Activated T-helper 17 cell treated with anti-CD3 and anti-CD28 coated beads, Interleukin-2, amount 50 U/mL, for 72 hours (primary cell): Measurements from ENCODE around the gene COL5A1. TPM values are rescaled to one million over a fixed set of nuclear protein-coding genes. Genes with fewer than 3 reads are reported as not detected.

Experiments used
- ATAC-seq: fragments of 150-1000 bp; cut with Tn5 transposase; replicated peaks from 2 replicates; pipeline ENCODE4 v1.10.0; 2021; ENCODE audit warnings: mild to moderate bottlenecking, moderate library complexity
- H3K27ac Mint-ChIP-seq: one replicate; pipeline ENCODE4 v1.8.0; 2022; ENCODE audit warnings: mixed read lengths
- H3K27me3 Mint-ChIP-seq: one replicate; pipeline ENCODE4 v1.8.0; 2022; ENCODE audit warnings: mixed read lengths
- H3K36me3 Mint-ChIP-seq: one replicate; pipeline ENCODE4 v1.8.0; 2022; ENCODE audit warnings: low read depth, mild to moderate bottlenecking, mixed read lengths
- H3K4me1 Mint-ChIP-seq: one replicate; pipeline ENCODE4 v1.8.0; 2022; ENCODE audit warnings: mixed read lengths
- H3K4me3 Mint-ChIP-seq: one replicate; pipeline ENCODE4 v1.8.0; 2022; ENCODE audit warnings: mild to moderate bottlenecking, mixed read lengths
- H3K9me3 Mint-ChIP-seq: one replicate; pipeline ENCODE4 v1.8.0; 2022; ENCODE audit warnings: mixed read lengths
- total RNA-seq, 2 donors: library from RNA; stranded (reverse); gene quantifications; one replicate each; pipeline ENCODE4 v1.2.3, GENCODE V29; 2022

COL5A1 gene
- total RNA-seq, 2 donors from 2014 or later, result 0.50 to 1.3 TPM

DNA sequence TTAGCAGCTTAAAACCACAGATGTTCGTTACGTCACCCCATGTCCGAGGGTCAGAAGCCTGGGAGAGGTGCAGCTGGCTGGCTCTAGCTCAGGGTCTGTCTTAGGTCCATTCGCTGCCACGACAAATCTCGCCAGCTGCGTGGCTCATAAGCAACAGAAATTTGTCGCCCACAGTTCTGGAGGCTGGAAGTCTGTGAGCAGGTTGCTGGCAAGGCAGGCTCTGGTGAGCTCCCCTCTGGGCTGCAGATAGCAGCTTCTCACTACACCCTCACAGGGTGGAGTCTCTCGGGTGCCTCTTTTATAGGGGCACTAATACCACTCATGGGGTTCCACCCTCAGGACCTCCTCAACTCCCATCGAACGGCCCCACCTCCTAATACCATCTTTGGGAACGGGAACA lies 198.9 kb downstream of the COL5A1 start:
- Mint-ChIP-seq H3K4me3 (no peak overlapping the region), H3K27ac (no peak overlapping the region), H3K9me3 (no peaks in the 10 kb centered on the region), H3K4me1 (no peaks in the 10 kb centered on the region), H3K36me3 (no peaks in the 10 kb centered on the region), H3K27me3 (no peaks in the 10 kb centered on the region)
- ATAC-seq, result no peak

DNA sequence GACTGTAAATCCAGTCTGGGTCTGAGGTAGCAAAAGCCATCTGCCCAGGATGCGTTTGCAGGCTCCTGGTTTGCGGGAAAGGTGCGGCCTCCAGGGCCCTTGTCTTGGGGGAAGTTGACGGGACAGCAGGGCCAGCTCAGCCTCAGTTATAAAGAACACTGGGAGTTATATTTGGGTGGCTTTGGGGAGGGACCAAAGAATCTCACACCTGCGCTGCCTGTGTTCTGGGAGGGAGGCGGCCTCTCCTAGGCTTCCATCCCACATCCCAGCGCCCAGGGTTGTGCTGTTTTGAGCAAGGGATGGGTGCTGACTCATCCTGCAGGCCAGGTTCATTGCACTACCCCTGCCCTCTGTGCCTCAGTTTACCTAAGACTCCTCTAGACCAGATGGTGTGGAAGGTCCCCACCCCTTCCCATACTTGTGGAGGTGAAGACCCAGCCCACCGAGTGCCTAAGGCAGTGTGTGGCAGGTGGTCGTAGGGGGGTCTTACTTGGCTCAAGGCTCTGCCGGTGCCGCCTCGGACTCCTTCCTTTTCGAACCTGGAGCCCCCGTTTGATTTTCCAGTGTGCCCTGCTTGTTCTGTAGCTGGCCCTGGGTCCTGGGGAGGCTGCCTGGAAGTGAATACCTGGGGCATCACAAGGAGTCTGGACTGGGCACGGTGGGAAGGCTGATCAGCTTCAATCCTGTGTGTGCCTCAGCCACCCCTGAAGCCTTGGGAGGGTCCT lies 199.7 kb downstream of the COL5A1 start:
- Mint-ChIP-seq H3K27ac (no peak overlapping the region), H3K4me3 (no peak overlapping the region), H3K36me3 (no peaks in the 10 kb centered on the region), H3K4me1 (no peaks in the 10 kb centered on the region), H3K27me3 (no peaks in the 10 kb centered on the region), H3K9me3 (no peaks in the 10 kb centered on the region)
- ATAC-seq, result no peak

DNA sequence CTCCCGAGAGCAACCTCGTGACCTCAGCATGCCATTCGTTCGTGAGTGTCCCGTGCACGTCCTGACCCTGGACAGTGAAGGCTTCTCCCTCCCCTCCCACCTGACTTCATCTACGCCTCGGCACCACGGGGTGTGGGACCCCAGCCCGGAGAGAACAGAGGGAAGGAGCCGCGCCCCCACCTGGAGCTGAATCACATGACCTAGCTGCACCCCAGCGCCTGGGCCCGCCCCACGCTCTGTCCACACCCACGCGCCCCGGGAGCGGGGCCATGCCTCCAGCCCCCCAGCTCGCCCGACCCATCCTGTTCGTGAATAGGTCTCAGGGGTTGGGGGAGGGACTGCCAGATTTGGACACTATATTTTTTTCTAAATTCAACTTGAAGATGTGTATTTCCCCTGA lies 200.7 kb downstream of the COL5A1 start:
- Mint-ChIP-seq H3K4me1 (no peaks in the 10 kb centered on the region), H3K4me3 (no peak overlapping the region), H3K36me3 (no peaks in the 10 kb centered on the region), H3K9me3 (no peaks in the 10 kb centered on the region), H3K27ac (no peak overlapping the region), H3K27me3 (no peaks in the 10 kb centered on the region)
- ATAC-seq, result no peak

DNA sequence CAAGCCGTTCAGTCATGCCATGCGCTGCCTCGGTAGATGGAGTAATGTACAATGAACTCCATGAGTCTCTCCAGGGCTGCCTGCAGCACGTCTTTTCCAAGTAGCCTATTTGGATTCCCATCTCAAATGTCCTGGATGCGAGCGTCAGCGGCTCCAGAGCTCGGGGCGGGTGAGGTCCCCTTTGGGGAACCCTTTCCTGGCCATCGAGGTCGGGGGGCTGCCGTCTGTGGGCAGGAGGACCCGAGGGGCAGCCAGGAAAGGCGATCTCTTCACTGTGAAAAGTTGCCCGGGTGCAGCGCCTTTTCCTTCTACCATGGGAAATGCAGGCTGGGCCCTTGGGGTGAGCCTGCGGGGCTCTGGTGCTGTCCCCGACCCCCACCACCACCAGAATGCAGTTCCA lies 202.1 kb downstream of the COL5A1 start:
- ATAC-seq, result no peak
- H3K27me3 Mint-ChIP-seq, result no peaks in the 10 kb centered on the region
- H3K36me3 Mint-ChIP-seq, result no peaks in the 10 kb centered on the region
- no peaks in the 10 kb centered on the region for H3K9me3 Mint-ChIP-seq
- no peaks in the 10 kb centered on the region for H3K4me1 Mint-ChIP-seq
- H3K27ac Mint-ChIP-seq, result no peak overlapping the region
- H3K4me3 Mint-ChIP-seq, result no peak overlapping the region

DNA sequence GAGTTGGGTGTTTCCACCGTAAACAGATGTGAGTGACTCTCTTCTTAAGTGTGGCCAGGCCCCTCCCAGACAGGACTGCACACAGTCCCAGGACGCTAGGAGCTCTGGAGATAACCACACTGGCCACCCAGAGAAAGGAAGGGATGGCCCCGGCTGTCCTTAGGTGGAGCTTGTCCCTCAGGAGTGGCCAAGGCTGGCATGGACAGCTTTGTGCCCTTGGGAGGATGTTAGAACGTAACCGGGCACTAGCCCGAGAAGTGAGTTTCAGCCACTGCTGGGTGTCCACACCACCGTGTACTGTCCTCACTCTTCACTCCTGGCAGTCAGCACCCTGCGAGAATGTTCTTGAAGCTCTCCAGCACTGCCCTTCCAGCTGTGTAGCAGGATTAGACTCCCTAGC lies 203.2 kb downstream of the COL5A1 start:
- no peaks in the 10 kb centered on the region for H3K36me3 Mint-ChIP-seq
- H3K4me3 Mint-ChIP-seq, result no peak overlapping the region
- H3K27me3 Mint-ChIP-seq, result no peaks in the 10 kb centered on the region
- no peak for ATAC-seq
- H3K27ac Mint-ChIP-seq, result no peak overlapping the region
- no peaks in the 10 kb centered on the region for H3K9me3 Mint-ChIP-seq
- no peaks in the 10 kb centered on the region for H3K4me1 Mint-ChIP-seq

DNA sequence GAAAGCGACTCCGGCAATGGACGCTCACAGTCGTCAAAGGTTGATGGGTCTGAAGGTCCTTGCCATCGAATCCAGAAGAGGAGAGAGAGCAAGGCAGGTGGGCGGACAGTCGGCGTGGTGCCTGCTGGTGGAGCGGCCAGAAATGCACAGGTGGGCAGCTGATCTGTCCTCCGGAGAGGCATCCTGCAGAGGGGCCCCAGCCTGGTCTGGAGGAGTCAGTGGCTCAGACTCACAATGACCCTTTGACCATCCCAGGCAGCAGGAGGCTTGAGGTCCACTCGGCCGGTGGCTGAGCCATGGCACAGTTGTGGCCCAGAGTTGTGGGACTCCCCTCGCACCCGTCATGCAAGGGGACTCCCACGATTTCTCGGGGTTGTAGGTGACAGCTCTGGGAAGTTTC lies 204.6 kb downstream of the COL5A1 start:
- H3K4me3 Mint-ChIP-seq, result no peak overlapping the region
- ATAC-seq, result no peak
- no peaks in the 10 kb centered on the region for H3K36me3 Mint-ChIP-seq
- H3K9me3 Mint-ChIP-seq, result no peaks in the 10 kb centered on the region
- no peaks in the 10 kb centered on the region for H3K27me3 Mint-ChIP-seq
- H3K27ac Mint-ChIP-seq, result no peak overlapping the region
- no peaks in the 10 kb centered on the region for H3K4me1 Mint-ChIP-seq

DNA sequence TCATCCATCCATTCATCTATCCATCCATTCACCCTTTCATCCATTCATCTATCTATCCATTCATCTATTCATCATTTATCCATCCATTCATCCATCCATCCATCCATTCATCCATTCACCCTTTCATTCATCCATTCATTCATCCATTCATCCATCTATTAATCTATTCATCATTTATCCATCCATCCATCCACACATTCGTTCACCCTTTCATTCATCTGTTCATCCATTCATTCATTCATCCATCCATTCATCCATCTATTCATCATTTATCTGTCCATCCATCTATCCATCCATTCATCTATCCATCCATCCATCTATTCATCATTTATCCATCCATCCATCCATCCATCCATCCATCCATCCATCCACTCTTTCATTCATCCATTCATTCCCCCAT lies 205.1 kb downstream of the COL5A1 start:
- ATAC-seq, result no peak
- Mint-ChIP-seq H3K36me3 (no peaks in the 10 kb centered on the region), H3K4me1 (no peaks in the 10 kb centered on the region), H3K9me3 (no peaks in the 10 kb centered on the region), H3K27me3 (no peaks in the 10 kb centered on the region), H3K4me3 (no peak overlapping the region), H3K27ac (no peak overlapping the region)

DNA sequence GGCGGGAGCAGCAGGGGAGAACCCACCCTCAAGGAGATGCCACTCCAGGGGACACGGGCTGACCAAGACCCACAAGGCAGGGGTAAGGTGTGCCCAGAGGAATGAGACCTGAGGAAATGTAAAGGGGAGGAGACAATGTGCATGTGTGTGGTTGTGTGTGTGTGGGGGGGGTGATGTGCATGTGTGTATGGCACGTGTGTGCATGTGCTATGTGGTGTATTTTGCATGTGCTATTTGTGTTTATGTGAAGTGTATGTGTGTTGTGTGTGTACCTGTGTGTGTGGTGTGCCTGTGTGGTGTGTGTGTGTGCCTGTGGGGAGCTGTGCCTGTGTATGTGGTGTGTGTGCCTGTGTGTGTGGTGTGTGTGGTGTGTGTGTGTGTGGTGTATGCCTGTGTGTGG lies 205.5 kb downstream of the COL5A1 start:
- H3K36me3 Mint-ChIP-seq, result no peaks in the 10 kb centered on the region
- no peaks in the 10 kb centered on the region for H3K9me3 Mint-ChIP-seq
- H3K4me3 Mint-ChIP-seq, result no peak overlapping the region
- no peaks in the 10 kb centered on the region for H3K4me1 Mint-ChIP-seq
- H3K27me3 Mint-ChIP-seq, result no peaks in the 10 kb centered on the region
- H3K27ac Mint-ChIP-seq, result no peak overlapping the region
- no peak for ATAC-seq

DNA sequence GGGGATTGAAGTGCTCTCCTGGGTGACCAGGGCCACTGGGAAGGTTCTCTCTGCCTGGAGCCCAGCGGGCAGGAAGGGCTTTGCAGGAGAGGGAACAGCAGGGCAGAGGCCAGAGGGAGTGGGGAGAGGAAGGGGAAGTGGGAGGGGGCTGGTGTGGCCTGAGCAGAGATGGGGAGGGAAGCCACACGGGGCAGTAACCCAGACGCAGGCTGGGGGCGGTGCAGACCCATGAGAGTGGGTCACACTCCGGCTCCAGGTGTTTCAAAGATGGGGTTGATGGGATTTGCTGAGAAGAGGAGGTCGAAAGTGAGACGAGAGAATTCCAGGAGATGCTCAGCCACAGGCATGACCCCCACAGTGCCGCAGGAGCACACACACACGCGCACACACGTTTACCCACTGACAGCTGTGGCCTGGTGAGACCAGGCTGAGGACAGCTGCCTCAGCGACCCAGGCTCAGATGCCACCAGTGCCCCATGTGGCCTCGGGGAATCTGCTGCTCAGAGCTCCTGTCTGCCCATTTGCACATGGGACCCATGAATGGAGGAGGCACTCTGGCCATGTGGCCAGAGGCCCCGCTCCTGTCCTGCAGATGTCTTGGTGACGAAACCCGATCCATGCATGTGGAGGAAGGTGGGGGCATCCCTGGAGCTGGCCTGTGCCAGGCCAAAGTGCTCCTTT lies 206.3 kb downstream of the COL5A1 start:
- Mint-ChIP-seq H3K4me3 (no peak overlapping the region), H3K27ac (no peak overlapping the region), H3K27me3 (no peaks in the 10 kb centered on the region), H3K9me3 (no peaks in the 10 kb centered on the region), H3K4me1 (no peaks in the 10 kb centered on the region), H3K36me3 (no peaks in the 10 kb centered on the region)
- no peak for ATAC-seq

DNA sequence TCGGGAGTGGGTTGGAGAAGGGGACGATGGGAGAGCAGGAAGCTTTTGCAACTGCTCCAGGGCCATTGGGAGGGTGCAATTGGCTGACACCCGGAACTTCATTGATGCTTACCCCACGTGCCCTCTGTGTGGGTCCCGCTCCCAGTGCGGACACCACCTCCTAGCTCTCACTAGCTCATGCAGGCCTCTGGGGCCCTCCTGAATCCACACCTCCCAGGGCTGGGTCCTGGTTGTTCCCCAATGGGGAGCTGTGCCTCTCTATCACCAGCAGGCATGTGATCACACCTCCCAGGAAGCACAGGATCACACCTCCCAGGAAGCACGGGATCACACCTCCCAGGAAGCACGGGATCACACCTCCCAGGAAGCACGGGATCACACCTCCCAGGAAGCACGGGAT lies 206.9 kb downstream of the COL5A1 start:
- Mint-ChIP-seq H3K36me3 (no peaks in the 10 kb centered on the region), H3K9me3 (no peaks in the 10 kb centered on the region), H3K4me3 (no peak overlapping the region), H3K27ac (no peak overlapping the region), H3K27me3 (no peaks in the 10 kb centered on the region), H3K4me1 (no peaks in the 10 kb centered on the region)
- ATAC-seq, result no peak

DNA sequence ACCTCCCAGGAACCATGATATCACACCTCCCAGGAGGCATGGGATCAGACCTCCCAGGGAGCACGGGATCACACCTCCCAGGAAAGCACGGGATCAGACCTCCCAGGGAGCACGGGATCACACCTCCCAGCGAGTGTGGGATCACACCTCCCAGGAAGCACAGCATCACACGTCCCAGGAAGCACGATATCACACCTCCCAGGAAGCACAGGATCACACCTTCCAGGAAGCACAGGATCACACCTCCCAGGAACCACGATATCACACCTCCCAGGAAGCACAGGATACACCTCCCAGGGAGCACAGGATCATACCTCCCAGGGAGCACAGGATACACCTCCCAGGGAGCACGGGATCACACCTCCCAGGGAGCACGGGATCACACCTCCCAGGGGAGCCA lies 209.0 kb downstream of the COL5A1 start:
- Mint-ChIP-seq H3K9me3 (no peaks in the 10 kb centered on the region), H3K27me3 (peaks cover 4% of the 10 kb centered on the region), H3K27ac (no peak overlapping the region), H3K36me3 (no peaks in the 10 kb centered on the region), H3K4me1 (no peaks in the 10 kb centered on the region), H3K4me3 (no peak overlapping the region)
- ATAC-seq, result no peak

DNA sequence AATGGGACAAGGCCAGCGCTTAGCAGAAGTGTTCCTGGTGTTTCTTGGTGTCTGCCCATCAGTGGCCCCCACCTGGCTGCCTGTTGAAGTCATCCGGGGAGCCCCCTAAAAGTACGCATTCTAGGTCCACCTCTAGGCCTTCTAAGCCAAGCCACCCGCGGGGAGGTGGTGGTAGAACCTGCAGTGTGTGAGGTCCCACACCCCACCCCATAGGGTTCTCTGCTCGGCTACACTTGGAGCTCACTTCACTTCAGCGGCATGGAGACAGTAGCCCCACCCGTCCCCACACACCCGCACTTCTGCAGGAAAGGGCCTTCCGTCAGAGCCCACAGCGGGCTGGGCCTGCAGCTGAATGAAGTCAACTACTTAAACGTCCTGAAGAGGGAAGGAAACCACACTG lies 209.4 kb downstream of the COL5A1 start:
- Mint-ChIP-seq H3K27ac (no peak overlapping the region), H3K4me1 (no peaks in the 10 kb centered on the region), H3K9me3 (no peaks in the 10 kb centered on the region), H3K4me3 (no peak overlapping the region), H3K27me3 (peaks cover 6% of the 10 kb centered on the region), H3K36me3 (no peaks in the 10 kb centered on the region)
- ATAC-seq, result no peak

DNA sequence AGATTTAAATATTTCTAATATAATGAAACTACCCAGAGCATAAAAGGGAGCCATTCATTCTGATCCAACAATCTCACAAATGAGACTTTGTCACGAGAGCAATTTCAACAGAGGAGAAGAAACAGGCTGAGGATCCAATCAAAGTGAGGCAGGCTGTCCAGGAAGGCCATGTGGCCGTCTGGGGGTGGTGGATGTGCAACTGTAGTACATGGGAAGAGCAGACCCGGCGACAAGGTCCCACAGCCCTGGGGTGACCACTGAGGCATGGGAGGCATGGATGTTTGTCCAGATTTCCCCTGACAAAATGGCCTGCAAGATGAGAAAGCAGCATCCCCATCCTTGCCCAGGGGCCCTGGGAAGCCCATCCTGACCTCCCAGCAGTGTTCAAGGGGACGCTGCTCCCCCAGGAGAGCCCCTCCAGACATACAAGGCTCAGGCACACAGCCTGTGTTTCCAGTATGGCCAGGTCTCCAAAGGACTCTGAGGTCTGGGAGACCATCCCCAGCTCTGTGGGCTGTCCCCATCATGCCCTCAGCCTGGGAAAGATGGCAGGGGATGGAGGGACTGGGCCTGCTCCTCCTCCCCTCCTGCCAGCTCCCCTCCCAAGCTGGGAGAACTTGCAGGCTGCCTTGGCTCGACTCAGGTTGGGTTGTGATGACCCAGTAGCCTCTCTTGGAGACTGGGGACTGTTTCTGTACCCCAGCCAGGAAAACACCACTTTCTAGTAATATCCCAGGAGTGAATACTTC lies 211.5 kb downstream of the COL5A1 start:
- Mint-ChIP-seq H3K36me3 (no peaks in the 10 kb centered on the region), H3K4me1 (peaks cover 8% of the 10 kb centered on the region), H3K27ac (no peak overlapping the region), H3K27me3 (peaks cover 14% of the 10 kb centered on the region), H3K9me3 (peaks cover 5% of the 10 kb centered on the region), H3K4me3 (no peak overlapping the region)
- no peak for ATAC-seq

DNA sequence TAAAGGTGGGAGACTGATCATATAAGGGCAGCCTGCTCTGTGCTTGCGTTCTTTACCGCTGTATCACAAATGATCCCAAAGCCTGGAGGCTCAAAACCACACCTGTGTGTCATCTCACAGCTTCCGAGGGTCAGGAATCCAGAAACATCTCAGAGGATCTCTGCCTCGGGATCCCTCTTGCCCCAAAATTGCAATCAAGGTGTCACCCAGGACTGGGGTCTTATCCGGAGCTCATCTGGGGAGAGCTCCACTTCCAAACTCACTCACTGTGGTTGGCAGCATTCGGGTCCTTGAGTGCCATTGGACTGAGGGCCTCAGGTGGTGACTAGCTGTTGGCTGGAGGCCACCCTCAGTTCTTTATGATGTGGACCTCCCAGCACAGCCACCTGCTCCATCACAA lies 212.3 kb downstream of the COL5A1 start:
- Mint-ChIP-seq H3K27me3 (peaks cover 16% of the 10 kb centered on the region), H3K27ac (no peak overlapping the region), H3K4me1 (peaks cover 11% of the 10 kb centered on the region), H3K36me3 (no peaks in the 10 kb centered on the region), H3K4me3 (no peak overlapping the region), H3K9me3 (peaks cover 5% of the 10 kb centered on the region)
- no peak for ATAC-seq

DNA sequence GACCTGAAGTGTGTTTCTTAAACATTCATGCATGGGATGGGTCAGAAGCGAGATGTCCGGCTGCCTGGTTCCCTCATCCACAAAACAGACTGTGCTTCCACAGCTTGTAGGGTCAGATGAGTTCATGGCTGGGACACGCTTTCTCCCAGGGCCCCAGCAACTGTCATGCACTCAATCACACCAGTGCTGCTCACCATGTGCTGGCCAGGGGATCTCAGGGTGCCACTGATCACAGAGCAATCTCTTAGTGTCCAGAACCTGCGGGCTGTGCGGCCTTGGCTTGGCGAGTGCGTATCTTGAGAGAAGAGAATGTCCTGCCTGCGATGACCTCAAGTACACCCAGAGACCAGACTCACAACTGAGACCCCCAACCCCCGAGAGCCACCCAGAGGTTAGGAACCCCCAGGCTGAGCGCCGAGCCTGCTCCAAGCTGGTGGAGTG lies 213.0 kb downstream of the COL5A1 start:
- H3K27ac Mint-ChIP-seq, result no peak overlapping the region
- no peak for ATAC-seq
- H3K36me3 Mint-ChIP-seq, result no peaks in the 10 kb centered on the region
- peaks cover 5% of the 10 kb centered on the region for H3K9me3 Mint-ChIP-seq
- peaks cover 16% of the 10 kb centered on the region for H3K27me3 Mint-ChIP-seq
- peaks cover 11% of the 10 kb centered on the region for H3K4me1 Mint-ChIP-seq
- H3K4me3 Mint-ChIP-seq, result no peak overlapping the region
